ENCODE data around the gene ETFB. TPM values are rescaled to one million over a fixed set of nuclear protein-coding genes. Genes with fewer than 3 reads are reported as not detected.
"Not testable (repeated sequence)": the region's sequence is repeated elsewhere in the genome, so short reads cannot be mapped to it uniquely, and the experiment has no call there.

Gene ETFB
- total RNA-seq: 100 to 1,000 TPM; 147 to 198 TPM
- long read RNA-seq, transcript ETFB-201 (6 exons, 900 nt): major isoform, 232 of 251 reads
- long read RNA-seq, partial matches to known transcripts: 11 of 251 reads
- long read RNA-seq, other reads (novel, unspliced or antisense): 7 of 251 reads

DNA sequence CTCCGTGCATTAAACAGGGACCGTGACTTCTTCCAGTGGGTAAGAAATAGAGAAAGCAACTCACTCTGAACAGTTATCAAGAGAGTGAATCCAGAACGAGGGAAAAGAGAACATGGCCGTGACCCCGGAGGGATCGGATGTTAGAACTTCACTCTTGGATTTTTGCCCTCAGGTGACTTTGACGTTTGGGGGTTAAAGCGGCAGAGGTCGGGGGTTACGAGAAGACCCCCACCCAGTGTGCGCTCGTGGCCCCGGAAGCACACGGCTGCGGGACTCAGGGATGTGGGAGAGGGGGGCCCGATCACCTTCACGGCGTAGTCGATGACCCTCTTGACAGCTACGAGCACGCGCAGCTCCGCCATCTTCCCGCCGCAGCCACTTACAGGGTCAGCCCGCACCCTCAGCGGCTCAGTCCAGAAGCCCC, at the start of gene ETFB:
TSS of gene ETFB (minus strand) at position 424 of the 424 bp plus-strand sequence. CDS start at position 362, 62 bp downstream.
- ATAC-seq (no peak), DNase-seq (no peak)
- intact Hi-C loops (cut with DNase I, micrococcal nuclease): no loop called here

DNA sequence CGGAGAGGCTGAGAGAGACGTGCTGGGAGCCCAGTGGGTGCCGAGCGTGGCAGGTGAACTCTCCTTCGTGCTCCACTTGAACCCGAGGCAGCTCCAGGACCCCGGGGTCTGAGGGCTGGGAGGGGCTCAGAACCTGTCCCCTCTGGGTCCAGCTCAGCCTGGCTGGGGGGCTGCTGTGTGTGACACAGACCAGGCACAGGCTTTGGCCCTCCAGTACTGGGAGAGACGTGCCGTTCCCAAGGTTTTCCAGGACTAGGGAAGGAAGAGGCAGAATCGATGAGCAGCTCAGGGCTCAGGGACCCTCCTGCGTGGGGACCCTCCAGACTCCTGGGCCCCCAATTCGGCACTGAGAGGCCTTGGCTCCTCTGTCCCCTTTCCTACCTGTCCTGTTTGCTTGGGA, 49.0 kb upstream of the ETFB start:
- no peak for DNase-seq
- ATAC-seq: no peak
- intact Hi-C loops (cut with DNase I, micrococcal nuclease): loop anchor here in 1 of 2 donors (10.0 kb wide), 1 partner anchor 90 kb away; no protein-coding TSS in a partner anchor

DNA sequence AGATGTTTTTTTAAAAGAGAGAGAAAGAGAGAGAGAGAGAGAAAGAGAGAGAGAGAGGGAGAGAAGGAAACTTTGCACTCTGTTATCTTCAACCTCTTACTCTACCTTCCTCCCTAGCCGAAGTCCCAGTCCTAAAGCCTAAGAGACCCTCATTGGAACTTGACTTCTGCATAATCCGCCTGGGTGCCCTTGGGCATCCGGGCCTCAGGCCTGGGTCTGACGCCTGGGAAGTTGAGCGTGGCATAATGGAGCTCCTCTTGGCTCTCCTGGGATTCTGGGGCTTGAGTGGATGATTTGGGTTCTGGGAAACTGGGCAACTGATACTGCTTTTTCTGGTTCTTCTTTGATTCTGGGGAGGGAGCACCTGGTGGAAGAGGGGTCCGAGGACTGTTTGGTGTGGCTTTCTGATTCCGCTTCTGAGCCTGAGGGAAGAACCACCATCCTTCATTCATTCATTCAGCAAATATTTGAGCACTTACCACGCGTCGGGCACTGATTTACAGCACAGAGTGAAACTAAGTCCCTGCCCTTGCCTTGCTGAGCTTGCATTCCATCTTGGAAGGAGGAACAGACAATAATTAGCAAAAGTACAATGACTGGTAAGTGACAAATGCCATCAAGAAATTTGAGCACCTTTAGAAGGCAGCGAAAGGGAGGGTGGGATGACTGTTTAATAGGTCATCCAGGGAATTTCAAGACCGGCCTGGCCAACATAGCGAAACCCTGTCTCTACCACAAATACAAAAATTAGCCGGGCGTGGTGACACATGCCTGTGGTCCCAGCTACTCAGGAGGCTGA, 45.0 kb upstream of the ETFB start:
- ATAC-seq (no peak), DNase-seq (no peak)
- intact Hi-C loops (cut with DNase I, micrococcal nuclease): loop anchor here in 1 of 2 donors (10.0 kb wide), 1 partner anchor 86 kb away; no protein-coding TSS in a partner anchor

DNA sequence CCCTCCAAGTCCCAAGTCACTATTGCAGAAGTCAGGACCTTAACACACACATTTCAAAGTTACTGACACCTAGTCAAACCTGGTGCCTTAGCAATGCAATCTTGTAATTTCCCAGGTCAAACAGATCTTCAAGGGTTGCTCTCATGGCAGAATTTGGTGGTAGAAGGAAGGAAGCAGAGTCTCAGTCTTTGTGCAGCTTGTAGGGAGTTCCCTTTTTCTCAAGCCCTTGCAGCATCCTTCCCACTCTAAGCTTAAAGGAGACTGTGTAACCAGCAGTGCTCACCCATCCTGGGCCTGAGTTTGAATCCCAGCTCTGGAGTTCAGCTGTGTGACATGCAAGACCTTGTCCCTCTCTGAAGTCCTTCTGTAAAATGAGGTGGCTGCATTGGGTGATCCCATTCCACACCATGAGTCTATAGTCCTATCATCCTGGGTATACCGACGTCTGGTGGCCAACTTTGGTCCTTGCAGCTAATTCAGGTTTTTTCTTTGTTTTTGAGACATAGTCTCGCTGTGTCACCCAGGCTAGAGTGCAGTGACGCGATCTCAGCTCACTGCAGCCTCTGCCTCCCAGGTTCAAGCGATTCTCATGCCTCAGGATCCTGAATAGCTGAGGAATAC, 41.4 kb upstream of the ETFB start:
- intact Hi-C loops (cut with DNase I, micrococcal nuclease): no loop called here
- peak in 1 of 2 donors; percentile 23 for DNase-seq
- peak; percentile 81 for ATAC-seq

DNA sequence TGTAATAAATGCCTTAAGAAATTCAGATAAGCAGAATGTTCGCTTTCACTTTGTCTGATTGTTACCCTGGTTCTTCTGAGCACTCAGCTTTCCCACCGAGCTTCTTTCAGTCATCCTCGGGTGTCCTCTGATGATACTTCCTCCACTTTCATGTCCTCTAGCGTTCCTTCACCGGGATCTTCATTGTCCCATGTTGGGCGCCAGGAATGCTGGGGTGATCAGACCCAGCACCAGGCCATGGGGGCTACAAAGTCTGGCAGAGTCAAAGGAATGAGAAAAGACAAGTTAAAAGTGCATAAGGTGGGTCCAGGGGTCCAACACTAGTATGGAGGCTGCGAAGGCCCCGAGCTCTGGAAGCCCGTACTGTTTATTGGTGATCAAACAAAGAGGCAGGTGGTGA, 35.9 kb upstream of the ETFB start:
- ATAC-seq (no peak), DNase-seq (no peak)
- intact Hi-C loops (cut with DNase I, micrococcal nuclease): no loop called here

DNA sequence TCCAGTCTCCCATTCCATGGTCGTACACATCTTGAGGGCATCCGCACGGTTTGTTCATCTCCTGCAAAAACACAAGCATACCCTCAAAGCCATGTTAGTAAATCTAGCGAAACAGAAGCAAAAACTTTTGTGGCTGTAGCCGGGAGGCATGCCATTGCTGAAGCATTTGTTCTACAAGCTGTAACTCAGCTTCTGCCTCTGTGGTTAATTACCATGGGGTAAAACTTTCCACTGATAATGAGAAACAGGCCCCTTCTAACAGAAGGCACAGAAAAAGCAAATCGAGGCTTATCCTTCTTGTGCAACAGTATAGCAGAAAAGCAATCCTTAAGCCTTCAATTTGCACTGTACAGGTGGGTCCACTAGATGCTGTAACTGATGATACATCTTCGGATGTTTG, 33.7 kb upstream of the ETFB start:
- intact Hi-C loops (cut with DNase I, micrococcal nuclease); ATAC-seq; DNase-seq: not testable (repeated sequence)

DNA sequence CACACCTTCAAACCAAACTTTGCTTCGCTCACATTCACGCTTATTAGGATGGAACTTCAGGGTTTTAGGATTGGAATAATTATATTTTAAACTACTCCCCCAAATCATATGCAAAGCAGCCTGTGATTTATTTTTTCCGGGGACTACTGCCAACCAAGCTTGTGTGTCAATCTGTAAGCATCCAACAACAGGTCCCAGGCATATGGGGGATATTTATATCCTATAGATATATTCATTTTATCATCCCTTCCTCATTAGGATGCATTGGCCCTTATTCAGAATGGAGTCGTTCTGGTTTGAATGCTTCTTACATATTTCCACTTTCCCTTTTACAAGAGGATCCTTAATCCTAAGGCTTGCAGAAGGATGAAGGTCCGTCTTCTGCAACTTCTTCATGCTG, 33.0 kb upstream of the ETFB start:
- no peak for DNase-seq
- intact Hi-C loops (cut with DNase I, micrococcal nuclease): no loop called here
- no peak for ATAC-seq

DNA sequence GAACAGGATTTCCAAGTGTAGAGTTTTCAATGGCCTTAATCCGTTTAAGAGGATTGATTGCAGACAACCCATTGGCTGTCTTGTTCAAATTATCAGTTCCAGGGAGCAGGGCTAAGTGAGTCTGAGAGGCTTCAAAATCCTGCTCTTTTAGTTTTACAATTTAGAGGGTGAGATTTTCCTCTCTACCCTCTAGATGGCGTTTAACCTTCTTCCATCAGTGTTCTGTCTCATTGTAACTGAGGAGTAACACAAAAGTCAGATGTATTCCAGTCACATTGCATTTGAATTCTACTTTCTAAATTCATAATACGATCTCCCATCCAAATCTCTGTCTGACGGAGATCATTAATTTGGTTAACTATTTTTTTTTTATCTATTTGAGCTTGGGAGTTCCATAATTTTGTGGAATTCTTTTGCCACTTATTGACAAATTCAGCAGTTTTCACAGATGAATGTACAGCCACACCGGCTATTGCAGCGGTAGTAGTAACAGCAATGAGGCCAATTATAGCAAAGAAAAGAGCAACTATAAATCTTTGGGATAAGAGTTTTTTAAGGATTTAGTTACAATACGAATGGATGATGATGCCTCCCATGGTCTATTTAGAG, 32.0 kb upstream of the ETFB start:
- DNase-seq (no peak), ATAC-seq (no peak)
- intact Hi-C loops (cut with DNase I, micrococcal nuclease): no loop called here

DNA sequence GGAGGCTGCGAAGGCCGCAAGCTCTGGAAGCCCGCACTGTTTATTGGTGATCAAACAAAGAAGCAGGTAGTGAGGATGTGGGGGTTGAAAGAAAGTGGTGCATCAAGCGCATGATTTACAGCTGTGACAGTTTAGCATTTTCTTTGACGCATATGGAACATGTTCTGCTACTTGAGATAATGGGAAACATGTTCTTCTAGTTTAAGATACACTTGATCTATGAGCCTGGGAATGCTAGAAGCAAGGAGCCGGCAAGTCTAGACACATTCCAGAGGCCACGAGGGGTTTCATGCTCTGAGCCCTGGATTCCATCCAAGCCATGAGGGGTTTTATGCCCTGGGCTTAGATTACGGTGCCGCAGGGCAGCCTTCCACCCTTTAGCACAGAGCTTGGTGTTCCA, 31.3 kb upstream of the ETFB start:
- DNase-seq; intact Hi-C loops (cut with DNase I, micrococcal nuclease); ATAC-seq: not testable (repeated sequence)

DNA sequence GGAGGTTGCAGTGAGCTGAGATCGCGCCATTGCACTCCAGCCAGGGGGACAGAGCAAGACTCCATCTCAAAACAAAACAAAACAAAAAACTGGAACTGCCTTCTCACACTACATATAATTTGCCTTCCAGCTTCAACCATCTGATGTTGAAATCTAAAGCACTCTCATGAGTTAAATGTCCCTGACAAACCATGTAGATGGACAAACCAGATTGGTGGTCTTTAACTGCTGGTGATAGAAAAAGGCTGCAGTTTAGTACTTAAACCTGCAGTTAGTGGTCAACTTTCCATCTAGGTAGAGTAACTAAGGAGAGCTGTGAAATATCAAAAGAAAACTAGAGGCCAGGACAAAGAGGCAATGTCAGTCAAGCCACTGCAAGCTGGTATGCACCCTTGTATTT, 30.0 kb upstream of the ETFB start:
- intact Hi-C loops (cut with DNase I, micrococcal nuclease): no loop called here
- no peak for DNase-seq
- no peak for ATAC-seq

DNA sequence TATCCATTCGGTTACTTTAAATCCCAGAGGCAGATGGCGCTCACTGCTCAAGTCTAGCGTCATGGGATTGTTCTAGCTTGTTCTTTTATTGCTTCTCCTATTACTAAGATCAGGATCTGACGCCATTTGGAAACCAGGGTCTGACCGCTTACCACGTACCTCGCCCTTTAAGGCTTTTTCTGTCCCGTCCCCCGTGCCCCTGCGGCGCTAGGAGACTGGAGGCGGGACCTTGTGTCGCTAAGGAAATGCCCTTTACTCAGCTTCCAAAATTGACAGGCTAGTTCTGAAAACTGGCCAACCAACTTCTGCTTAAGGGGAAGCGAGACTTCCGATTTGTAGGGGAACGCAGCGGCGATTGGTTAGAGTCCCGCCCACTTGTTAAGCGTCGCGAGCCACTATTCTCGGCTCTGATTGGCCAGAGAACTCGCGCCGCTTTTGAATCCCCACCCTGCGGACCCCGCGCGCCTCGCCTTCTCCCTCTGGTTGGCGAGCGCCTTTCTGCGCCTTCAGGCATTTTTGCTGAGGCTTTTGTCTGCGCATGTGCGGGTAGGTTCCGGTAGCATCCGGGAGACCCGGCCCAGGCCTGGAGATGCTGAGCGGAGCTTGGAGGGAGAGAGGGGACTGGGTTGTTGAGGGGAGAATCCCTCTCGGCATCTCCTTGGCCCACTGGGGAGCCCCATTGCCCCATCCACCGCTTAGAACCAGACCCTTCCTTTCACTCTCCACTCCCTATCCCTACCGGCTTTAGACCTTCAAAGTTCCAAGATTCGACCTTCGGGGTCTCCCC, 28.1 kb upstream of the ETFB start:
- intact Hi-C loops (cut with DNase I, micrococcal nuclease): no loop called here
- peak; percentile 99 for ATAC-seq
- peak; percentile 92 to 94 for DNase-seq

DNA sequence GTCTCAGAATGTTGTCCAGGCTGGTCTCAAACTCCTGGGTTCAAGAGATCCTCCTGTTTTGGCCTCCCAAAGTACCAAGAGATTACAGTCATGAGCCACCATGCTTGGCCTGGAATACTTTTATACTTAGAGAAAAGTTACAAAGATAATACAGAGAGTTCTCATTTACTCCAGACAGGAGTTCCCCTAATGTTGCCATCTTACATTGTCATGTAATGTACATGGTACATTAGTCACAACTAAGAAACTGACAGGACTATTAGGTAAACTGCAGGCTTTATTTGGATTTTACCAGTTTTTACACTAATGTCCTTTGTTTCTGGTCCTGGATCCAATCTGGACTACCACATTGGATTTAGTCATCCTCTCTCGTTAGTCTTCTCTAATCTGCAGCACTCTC, 26.5 kb upstream of the ETFB start:
- no peak for ATAC-seq
- intact Hi-C loops (cut with DNase I, micrococcal nuclease): no loop called here
- DNase-seq: no peak

DNA sequence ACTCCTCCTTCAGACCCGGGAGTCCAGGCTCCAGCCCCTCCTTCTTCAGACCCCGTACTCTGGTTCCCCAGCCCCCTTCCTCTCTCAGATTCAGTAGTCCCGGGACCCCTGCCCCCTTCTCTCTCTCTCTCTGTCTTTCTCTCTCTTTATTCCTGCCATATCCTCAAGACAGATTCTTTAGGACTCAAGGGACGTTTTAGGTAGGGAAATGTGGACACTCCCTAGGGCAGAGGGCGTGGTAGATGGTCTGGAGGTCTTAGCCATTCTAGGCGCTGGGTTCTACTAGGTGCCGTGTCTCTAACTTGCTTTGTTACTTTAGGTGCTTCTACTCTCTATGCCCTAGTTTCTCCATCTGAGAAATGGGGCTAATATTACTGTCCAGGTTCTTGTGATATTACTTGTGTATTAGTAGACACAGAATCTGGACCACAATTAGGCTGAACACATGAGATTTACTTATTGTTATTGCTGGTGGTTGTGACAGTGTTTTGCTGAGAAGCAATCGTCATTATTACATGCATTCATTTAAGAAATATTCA, 25.0 kb upstream of the ETFB start:
- no peak for DNase-seq

DNA sequence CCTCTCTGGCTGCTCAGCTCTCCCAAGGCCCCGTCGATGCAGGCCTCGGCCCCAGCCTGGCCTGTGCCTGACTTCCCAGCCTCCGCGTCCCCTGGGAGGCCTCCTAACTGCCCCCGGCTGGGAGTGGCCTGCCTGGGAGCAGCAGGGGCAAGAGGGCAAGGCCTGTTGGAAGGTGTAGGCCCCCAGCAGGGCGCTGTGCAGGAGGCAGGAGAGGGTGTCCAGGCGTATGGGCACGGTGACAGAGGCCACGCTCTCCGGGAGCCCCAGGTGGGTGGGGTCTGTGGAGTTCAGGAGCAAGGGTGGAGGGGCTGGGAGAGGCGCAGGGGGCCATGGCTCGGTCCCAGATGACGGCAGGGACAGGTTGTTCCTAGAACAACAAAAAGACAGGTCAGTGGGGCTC, 23.0 kb upstream of the ETFB start:
- no peak for ATAC-seq
- intact Hi-C loops (cut with DNase I, micrococcal nuclease): no loop called here
- no peak for DNase-seq

More for the DNA sequence above, 25.0 kb upstream of the ETFB start:
- intact Hi-C loops (cut with DNase I, micrococcal nuclease): no loop called here
- no peak for ATAC-seq

DNA sequence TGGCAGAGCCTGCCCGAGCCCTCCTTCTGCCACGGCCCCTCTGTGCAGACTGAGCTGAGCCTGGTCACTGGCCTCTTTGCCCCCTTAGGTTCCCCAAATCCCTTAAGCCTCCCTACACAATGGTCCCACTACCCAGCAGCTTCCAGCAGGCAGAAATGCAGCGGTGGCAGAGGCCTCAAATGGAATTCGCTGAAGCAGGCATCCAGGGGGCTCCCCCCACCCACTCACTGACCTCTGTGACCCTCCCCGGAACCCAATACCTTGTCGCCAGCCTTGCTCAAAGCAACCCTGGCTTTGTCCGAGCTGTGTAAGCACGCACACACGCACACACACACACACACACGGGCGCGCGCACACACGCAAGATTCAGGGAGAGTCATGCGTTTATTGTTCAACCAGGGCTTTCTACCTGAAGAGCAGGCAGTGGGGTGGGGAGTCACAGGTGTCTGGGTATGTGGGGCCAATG, 21.8 kb upstream of the ETFB start, which contains the start of gene LIM2:
TSS of gene LIM2 (minus strand) at position 51 of the 466 bp plus-strand sequence. CDS start 531 bp downstream, outside the sequence.
- DNase-seq (no peak), ATAC-seq (no peak)
- intact Hi-C loops (cut with DNase I, micrococcal nuclease): no loop called here

DNA sequence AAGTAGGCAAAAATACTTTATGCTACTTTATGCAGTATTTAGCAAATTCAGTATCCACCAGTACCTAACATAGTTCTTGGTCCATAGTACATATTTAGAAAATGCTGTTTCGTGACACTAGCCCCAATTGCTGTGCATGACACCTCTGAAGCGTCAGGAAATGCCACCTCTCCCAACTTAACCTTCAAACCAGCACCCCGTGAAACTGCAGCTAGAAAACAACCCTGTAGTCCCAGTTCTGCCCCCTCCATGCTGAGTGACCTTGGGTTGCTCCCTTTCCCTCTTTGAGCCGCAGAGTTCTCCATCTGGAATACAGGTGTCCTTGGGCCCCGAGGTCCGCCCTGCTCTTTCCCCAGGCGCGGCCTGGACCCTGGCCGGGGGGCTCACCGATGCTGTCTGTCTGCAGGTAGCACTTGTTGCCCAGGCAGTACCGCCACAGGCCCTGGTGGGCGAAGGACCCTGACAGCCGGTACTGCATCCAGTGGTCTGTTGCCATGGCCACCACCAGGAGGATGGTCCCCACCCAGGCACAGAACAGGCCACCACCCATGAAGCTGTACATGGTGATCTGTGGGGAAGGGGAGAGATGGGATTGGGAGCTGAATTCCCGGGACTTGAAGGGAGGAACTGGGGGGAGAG, 20.8 kb upstream of the ETFB start:
- DNase-seq (no peak), ATAC-seq (no peak)
- intact Hi-C loops (cut with DNase I, micrococcal nuclease): no loop called here

DNA sequence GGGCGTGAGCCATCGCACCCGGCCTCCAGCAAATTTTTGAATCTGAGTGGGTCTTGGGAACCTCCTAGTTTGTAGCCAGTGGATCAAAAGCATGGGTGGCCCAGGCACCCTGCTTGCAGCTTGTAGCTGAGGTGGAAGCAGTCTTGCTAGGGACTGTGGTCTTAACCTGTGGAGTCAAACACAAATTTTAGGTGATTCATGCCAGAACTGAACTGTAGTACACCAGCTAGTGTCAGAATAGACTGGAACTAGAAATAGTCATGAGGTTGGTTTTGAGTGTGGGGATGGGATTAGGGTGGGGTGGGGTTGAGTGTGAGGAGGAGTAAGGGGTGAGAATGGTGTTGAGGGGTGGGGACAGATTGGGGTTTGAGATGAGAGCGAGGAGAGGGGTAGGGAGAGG, 15.8 kb upstream of the ETFB start:
- intact Hi-C loops (cut with DNase I, micrococcal nuclease): no loop called here
- ATAC-seq (no peak), DNase-seq (no peak)

DNA sequence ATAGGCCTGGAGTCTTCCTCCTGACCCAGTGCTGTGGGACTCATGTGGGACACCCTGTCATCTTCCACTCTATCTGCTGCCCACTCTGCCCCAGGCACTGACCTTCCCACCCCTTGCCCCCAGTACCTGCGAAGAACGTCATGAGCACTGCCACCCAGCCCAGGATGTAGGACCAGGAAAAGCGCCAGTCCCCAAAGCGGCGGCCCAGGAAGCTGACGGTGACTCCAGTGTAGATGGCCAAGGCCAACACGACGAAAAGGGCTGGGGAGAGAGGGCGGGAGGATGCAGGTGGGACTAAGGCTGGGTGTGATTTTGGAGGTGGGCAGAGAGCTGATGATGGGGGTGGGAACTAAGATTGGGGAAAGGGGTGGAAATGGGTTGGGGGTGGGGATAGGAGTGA, 14.2 kb upstream of the ETFB start:
- ATAC-seq: no peak
- DNase-seq: no peak
- intact Hi-C loops (cut with DNase I, micrococcal nuclease): no loop called here
